Cardiac muscle cell (in vitro differentiated cells and primary cell): ENCODE results near the gene ALX3. TPM values are rescaled to one million over a fixed set of nuclear protein-coding genes. Genes with fewer than 3 reads are reported as not detected.
A peak's percentile ranks its signal among the peaks of the same experiment; 100 is the strongest.

ENCODE experiments used
- DNase-seq, 2 donors: peaks; one replicate each; pipeline versions ENCODE4 v3.0.0 to v3.0.0-alpha.2; 2010 to 2017; ENCODE audit warnings: low read depth in 1 of 2, low spot score in 1 of 2
- H3K27ac ChIP-seq: fragments of 200-600 bp; sonication (generic); 2 replicates; pipeline ENCODE4 v1.5.1; 2016
- H3K27me3 ChIP-seq: fragments of 200-600 bp; sonication (generic); 2 replicates; pipeline ENCODE4 v1.6.0; 2016; ENCODE audit warnings: control low read depth
- H3K36me3 ChIP-seq: fragments of 200-600 bp; sonication (generic); 2 replicates; pipeline ENCODE4 v1.5.1; 2016; ENCODE audit warnings: control low read depth
- H3K4me1 ChIP-seq: fragments of 200-600 bp; sonication (generic); 2 replicates; pipeline ENCODE4 v1.8.1; 2017; ENCODE audit warnings: low read depth, mild to moderate bottlenecking, mixed run types
- H3K4me3 ChIP-seq: fragments of 200-600 bp; sonication (generic); 2 replicates; pipeline ENCODE4 v1.5.1; 2016; ENCODE audit warnings: mild to moderate bottlenecking
- H3K9me3 ChIP-seq: fragments of 200-600 bp; sonication (generic); 2 replicates; pipeline ENCODE4 v1.5.1; 2017; ENCODE audit warnings: low read depth, mild to moderate bottlenecking, control low read depth
- CTCF ChIP-seq: IDR thresholded peaks from 2 replicates; pipeline ENCODE4 v1.5.1; 2012; ENCODE audit warnings: low read depth, mild to moderate bottlenecking, low read length
- polyA plus RNA-seq: library from polyadenylated mRNA; unstranded; fragments of >200 nt; fragmentation: Nextera tagmentation; extraction: Ambion mirVana; gene quantifications from 2 replicates; pipeline ENCODE4 v1.2.1, GENCODE V29; 2016
- total RNA-seq: library from RNA; depleted of rRNA; stranded (reverse); fragments of >200 nt; gene quantifications from 2 replicates; pipeline ENCODE4 v1.2.3, GENCODE V29; 2016

The ALX3 gene
- total and polyA plus RNA-seq, 2 experiments from 2014 or later: 1.1 TPM; not detected in 1

GRCh38 chr1:110088739-110089316 is 18.4 kb upstream of the ALX3 start:
- Histone ChIP-seq H3K4me3 (no peak overlapping the region), H3K36me3 (no peaks in the 10 kb centered on the region), H3K27ac (no peak overlapping the region), H3K4me1 (peaks cover 28% of the 10 kb centered on the region), H3K27me3 (peaks cover 42% of the 10 kb centered on the region), H3K9me3 (no peaks in the 10 kb centered on the region)
- DNase-seq: no peak
- TF ChIP-seq CTCF: no peak

GRCh38 chr1:110087812-110088738 is 17.6 kb upstream of the ALX3 start:
- H3K27me3 ChIP-seq: peaks cover 50% of the 10 kb centered on the region
- H3K4me3 ChIP-seq: no peak overlapping the region
- DNase-seq: peak; percentile 68 to 77
- no peak overlapping the region for H3K27ac ChIP-seq
- no peaks in the 10 kb centered on the region for H3K9me3 ChIP-seq
- H3K36me3 ChIP-seq: no peaks in the 10 kb centered on the region
- H3K4me1 ChIP-seq: peaks cover 28% of the 10 kb centered on the region
- TF ChIP-seq CTCF: peak; percentile 75

GRCh38 chr1:110086961-110087360 is 16.5 kb upstream of the ALX3 start:
- no peak overlapping the region for H3K4me3 ChIP-seq
- no peak overlapping the region for H3K27ac ChIP-seq
- no peak for DNase-seq
- H3K9me3 ChIP-seq: no peaks in the 10 kb centered on the region
- H3K36me3 ChIP-seq: no peaks in the 10 kb centered on the region
- peaks cover 24% of the 10 kb centered on the region for H3K4me1 ChIP-seq
- H3K27me3 ChIP-seq: peaks cover 61% of the 10 kb centered on the region
- TF ChIP-seq CTCF: no peak

GRCh38 chr1:110085671-110086070 is 15.2 kb upstream of the ALX3 start:
- peaks cover 74% of the 10 kb centered on the region for H3K27me3 ChIP-seq
- TF ChIP-seq CTCF: no peak
- no peak overlapping the region for H3K27ac ChIP-seq
- H3K4me3 ChIP-seq: no peak overlapping the region
- no peaks in the 10 kb centered on the region for H3K36me3 ChIP-seq
- DNase-seq: no peak
- no peaks in the 10 kb centered on the region for H3K9me3 ChIP-seq
- peaks cover 20% of the 10 kb centered on the region for H3K4me1 ChIP-seq

- H3K4me3 ChIP-seq: peak overlapping the region; percentile 10
- TF ChIP-seq CTCF: no peak
- H3K27ac ChIP-seq: no peak overlapping the region
- DNase-seq: peak; percentile 52
- H3K36me3 ChIP-seq: no peaks in the 10 kb centered on the region
- H3K4me1 ChIP-seq: peaks cover 14% of the 10 kb centered on the region
- peaks cover 86% of the 10 kb centered on the region for H3K27me3 ChIP-seq
- no peaks in the 10 kb centered on the region for H3K9me3 ChIP-seq
Observed at GRCh38 chr1:110084227-110085078, 14.0 kb upstream of the ALX3 start.
